Stimulated activated CD8-positive, alpha-beta memory T cell treated with anti-CD3 and anti-CD28 coated beads, Interleukin-2, amount 100 ng/mL, for 48 hours (primary cell): ENCODE data around the gene SEPTIN6.

Experiments
- DNase-seq, 2 donors: peaks; one replicate each; pipeline ENCODE4 v3.0.0-alpha.2; 2020; ENCODE audit warnings: low read depth in 2 of 2

Gene SEPTIN6

DNA sequence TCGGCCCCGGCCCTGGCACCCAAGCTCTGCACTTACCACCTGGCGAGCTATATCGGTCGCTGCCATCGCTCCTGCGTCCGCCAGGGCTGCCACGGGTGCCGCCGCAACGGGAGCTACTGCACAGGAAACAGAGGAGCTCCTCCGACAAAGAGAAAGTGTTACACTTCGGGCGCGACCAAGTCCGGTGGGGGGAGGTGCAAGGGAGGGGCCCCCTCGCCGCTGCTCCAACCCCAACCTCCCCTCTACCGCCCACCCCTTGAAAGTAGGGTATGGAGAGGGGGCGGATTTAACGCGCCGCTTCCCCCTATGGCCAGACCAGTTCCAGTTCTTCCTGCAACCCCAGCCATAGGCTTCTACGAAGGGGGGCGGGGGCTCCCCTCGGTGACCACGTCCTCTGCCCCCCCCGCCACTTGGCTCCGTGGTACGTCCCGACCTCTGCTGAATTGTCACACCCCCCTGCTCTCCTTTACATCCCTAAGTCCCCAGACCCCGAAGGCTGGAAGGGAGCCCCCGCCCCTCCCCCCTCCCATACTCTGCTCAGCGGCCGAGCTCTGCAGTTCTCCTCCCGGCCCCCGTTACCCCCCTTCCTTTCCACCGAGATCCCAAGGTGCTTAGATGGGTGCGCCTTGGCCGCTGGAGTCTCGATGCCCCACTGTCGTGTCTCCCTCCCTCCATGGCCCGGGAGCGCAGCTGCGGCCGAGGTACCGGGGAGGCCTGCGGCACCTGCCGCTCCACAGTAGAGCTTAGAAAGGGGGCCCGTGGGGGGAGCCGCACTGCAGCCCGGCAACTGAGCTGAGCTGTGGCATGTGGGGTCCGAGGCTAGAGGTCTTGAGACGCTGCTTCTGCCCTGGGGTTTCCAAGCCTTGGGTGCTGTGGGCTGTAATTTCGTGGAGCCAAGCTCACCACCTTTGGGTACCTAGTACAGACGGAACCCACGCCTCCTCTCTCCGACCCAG, at the start of gene SEPTIN6:
TSS of gene SEPTIN6 (minus strand) at position 129 of the 956 bp plus-strand sequence. CDS start at position 66, 63 bp downstream.
- peak; percentile 65 to 79 for DNase-seq

DNA sequence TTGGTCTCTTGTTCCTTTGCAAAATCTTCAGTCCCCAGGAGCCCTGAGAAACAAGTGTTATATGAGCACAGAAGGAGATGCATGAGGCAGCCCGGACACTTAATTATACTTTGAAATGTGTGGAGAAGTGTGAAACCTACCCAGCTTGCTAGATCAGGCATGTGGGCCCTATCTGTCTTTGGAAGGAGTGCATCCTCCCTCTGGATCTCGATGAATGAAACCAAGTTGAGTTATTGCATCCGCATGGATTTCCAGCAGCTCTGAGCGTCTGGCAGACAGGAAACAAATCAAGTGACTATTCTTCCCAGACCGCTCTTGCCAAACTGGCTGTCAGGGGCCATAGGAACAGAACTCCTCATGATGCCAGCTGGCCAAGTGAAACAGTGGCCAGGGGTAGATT, 45.8 kb upstream of the SEPTIN6 start:
- no peak for DNase-seq

DNA sequence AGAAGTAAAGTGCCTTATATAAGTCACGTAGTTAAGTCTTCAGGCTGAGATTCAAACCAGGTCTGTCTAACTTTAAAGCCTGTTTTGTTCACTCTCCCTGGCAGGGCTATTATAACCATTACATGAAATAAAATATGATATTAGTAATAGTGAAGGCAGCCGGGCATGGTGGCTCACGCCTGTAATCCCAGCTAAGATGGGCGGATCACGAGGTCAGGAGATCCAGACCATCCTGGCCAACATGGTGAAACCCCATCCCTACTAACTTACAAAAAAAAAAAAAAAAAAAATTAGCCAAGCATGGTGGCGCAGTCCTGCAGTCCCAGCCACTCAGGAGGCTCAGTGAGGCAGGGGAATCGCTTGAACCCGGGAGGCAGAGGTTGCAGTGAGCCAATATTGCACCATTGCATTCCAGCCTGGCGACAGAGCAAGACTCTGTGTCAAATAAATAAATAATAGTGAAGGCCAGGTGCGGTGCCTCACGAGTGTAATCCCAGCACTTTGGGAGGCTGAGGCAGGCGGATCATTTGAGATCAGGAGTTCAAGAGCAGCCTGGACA, 43.3 kb upstream of the SEPTIN6 start:
- no peak for DNase-seq

DNA sequence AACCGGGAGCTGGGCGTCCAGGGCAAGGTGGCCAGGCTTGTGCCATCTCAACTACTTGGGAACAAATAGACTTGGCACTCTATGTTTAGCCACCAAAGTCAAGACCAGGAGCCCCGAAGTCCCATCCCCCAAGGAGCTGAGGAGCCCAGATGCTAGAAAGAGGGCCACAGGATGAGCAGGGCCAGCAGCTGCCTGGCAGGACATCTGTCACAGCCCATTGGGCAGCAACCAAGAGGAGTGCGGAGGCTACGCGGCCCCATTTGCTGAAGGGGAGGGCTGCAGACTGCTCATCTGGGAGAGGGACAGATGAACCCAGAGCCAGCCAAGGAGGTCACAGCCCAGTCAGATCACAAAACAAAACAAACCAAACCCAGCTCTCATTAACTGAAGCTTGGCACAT, 42.5 kb upstream of the SEPTIN6 start:
- no peak for DNase-seq

DNA sequence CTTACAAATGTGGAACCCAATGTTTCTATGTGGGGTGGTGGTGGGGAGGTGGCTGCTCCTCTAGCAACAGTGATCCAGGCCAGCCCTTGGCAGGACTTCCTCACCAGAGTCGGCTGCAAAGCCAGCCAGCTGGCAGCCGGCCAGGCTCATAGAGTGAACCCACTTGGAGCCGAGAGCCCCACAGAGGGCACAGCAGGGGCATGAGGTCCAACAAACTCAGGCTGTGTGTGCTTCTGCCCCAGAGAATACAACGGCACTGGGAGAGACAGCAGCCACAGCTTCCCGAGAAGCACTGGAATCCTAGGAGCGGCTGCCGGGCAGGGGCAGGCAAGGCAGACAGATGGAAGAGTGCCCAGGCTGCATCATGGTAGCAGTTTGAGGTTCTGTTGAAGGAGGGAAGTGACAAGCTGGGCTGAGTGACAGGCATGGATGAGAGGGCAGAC, 42.0 kb upstream of the SEPTIN6 start:
- DNase-seq, result no peak

DNA sequence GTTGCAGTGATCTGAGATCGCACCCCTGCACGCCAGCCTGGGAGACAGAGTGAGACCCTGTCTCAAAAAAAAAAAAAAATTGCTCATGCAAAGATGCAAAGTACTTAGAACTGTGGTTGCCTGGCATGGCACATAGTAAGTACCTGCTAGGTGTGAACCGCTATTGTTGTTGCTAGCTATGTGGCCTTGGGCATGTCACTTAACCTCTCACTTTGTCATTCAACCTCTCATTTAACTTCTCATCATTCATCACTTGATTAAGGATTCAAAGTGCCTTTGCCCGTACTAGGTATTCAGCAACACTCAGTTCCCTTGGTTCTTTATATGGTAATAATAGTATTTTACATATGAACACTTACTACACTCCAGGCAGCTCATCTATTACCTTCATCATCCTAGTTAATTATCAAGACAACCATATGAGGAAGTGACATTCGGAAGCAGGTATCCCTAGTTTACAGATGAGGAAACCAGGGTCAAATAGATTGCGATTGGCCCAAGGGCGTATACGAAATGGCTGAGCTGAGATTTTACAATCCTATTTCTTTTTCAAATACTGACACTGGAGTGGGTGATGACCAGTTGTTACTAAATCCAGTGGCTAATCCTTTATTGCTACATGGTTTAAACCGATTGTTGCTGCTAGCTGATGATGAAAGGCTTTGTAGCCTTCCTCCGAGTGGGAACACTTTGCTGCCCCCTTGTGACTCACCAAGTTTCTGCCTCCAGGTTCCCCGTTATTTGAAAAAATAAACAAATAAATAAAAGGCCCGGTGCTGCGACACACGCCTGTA, 36.6 kb upstream of the SEPTIN6 start:
- peak; percentile 39 to 42 for DNase-seq

DNA sequence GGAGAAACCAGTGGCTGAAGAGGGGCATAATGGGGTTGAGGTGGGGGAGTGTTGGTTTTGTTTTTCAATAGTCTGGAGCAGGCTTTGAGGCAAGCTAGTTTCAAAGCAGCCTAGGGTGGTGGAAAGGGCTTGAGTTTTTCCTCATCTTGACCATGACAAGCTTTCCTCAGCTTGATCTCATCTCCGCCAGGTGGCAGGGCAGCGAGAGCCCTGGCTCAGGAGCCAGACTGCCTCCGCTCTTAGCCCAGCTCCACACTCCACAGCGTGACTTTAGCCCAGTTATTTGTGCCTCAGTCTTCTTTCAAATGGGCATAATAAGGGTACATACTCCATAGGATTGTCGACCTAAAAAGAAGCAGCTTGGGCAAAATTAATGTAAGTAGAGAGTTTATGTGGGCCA, 35.5 kb upstream of the SEPTIN6 start:
- no peak for DNase-seq

DNA sequence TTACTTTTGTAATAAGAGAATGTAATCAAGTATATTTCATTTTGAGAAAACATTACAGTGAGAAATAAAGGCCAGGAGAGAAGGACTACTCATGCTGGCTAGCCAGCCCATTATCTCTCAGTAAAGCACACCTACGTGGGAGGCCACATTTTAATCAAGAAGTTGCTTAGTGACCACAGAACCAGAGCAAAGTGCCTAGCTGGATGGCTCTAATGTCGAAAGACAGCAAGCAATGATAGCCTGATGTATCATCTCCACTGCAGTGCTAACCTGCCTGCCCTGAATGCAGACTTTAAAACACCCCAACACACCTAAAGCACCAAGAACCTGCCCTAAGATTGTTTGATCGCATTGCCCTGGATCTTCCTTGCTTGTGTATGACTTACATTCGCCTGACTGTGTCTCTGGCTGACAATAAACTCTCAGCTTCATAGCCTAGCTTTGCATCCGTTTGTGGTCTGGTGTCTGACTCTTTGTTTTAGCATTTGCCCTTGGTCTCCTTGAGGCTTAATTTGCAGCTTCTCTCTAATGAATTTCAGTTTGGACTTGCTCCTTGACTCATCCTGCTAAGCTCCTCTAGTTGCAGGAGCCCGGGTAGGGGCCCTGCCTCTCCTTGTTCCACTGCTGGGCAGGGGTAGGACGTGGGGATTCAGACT, 34.1 kb upstream of the SEPTIN6 start:
- DNase-seq, result no peak

DNA sequence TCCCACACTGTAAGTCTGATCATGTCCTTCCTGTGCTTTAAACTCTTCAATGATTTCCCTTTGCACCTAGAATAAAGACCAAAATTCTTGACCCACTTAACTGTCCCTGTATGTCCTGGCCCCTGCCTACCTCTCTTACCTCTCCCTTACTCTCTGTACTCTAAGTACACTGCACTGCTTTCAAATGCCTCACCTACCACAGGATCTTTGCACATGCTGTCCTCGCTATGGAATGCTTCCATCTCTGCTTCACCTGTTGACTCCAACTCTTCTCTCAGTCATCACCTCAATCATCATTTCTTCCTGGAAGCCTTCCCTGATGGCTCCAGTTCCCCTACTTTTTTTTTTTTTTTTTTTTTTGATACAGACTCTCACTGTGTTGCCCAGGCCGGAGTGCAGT, 29.0 kb upstream of the SEPTIN6 start:
- no peak for DNase-seq

DNA sequence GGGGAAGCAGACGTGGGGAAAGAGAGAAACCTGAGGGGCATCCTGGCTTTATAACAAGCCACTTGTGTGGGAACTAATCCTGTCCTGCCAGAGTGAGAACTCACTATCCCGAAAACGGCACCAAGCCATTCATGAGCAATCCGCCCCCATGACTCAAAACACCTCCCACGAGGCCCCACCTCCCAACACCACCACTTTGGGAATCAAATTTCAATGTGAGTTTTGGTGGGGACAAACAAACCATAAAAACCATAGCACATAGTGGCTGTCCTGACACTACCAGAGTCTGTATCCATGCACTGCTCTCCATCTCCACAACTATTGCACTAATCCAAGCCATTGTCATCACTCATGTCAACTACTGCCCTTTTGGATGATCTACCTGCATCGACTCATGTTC, 28.5 kb upstream of the SEPTIN6 start:
- DNase-seq, result no peak

DNA sequence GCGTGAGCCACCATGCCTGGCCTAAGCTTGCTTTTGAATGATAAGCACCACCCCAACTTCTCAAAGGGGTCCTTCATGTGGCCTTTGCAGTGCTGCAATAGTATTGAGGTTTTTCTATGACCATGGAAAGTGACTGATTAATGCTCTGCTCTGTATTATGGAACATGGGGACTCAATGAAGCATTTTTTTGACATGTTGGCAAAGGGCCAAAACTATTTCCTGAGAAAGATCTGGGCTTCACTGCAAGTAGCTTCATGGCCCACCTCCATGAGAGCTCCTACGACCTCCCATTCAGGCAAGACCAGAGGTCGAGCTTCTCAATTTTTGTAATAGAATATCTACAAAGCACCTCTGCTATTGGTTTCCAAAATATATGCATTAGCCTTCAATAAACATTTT, 16.7 kb upstream of the SEPTIN6 start:
- no peak for DNase-seq

DNA sequence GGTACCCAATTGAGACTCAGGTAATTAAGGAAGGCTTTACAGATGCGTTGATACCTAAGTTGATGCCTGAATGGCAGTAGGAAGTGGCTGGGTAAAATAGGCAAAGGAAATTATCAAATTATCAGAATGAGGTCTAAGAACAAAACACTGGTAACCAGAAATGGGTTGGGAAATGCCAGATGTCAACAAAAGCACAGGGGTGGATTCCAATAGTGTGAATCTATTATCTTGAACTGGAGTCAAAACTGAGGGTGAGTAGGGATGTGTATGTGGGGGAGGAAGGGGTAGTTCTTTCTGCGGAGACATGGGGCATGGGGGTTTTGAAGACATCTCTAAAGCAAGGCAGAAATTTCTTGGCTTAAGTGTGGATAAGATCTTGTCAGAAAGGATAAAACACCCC, 16.0 kb upstream of the SEPTIN6 start:
- no peak for DNase-seq

DNA sequence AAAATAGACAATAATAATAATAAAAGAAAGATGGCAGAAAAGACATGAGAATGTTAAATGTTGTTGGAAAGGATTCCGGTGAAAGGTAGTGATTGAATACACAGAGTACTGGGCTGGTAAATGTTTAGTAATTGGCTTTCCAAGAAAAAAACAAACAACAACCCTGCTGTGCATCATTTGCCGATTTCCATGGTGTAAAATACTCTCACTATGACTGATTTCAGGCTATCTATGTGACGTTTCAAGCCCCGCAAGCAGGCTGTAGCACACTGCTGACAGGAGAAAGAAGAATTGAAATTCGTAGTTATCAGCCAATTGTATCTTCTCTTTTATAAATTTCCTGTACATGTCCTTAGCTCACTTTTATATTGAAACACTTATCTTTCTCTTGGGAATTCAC, 13.6 kb upstream of the SEPTIN6 start:
- no peak for DNase-seq

DNA sequence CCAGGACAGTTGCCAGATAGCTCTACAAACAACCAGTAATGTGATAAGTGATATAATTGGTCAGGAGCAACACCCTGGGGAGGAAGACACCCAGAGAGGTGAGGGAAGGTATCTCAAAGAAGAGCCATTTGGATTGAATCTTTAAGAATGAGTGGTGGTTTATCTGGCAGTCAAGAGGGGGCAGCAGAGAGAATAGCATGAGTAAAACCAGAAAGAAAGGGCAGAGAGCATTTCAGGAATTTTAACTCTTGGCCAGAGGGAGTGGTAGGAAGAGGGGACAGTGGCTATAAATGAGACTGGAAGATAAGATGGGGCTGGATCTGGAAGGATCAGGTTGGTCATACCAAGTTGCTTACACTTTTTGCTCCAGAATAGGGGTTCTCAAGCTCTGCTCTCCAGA, 5.9 kb upstream of the SEPTIN6 start:
- DNase-seq, result no peak

DNA sequence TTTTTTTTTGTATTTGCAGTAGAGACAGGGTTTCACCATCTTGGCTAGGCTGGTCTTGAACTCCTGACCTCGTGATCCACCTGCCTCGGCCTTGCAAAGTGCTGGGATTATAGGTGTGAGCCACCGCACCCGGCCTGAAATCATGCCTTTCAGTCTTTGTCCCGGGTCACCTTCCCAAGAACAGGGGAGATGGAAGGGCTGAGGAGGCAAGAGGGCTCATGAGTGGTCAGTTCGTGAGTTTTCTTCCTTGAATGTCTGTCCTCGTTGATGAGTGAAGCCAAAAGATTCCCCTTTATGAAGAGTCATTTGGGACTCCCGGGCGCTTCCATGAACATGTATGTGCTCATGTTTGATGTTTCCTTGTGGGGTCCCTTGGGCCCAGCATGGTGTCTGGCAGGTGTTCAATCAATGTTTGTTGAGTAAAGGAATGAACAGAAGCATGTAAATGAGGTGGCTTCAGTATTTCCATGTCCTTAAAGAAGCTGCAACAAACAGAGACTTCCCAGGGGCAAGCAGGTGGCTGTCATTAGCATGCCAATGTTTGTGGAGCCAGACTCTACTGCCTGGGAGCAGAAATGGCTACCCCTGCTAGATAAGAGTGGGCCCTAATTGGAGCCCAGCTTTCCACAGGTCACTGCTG, 3.4 kb upstream of the SEPTIN6 start:
- no peak for DNase-seq

DNA sequence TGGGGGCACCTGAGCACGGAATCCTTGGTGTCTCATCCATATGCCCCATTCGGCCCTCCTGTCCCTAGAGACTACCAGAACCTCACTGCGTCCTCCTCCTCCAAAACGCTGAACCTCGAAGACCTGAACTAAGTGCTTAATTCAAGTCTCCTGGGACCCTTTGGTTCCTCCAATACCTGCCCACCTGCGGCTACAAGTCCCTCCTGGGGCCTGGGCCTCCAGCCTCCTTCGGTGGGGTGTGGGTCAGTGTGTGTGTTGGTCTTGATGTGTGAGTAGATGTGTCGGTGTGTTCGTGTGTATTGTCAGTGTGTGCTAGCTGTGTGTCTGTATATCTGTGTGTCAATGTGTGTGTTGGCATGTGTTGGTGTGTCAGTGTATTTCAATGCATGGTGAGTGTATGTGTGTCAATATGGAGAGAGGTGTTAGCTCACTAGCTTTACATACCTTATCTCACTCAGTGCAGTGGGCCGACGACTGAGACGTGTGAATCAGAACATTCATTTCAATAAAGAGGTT, 2.6 kb upstream of the SEPTIN6 start:
- no peak for DNase-seq

DNA sequence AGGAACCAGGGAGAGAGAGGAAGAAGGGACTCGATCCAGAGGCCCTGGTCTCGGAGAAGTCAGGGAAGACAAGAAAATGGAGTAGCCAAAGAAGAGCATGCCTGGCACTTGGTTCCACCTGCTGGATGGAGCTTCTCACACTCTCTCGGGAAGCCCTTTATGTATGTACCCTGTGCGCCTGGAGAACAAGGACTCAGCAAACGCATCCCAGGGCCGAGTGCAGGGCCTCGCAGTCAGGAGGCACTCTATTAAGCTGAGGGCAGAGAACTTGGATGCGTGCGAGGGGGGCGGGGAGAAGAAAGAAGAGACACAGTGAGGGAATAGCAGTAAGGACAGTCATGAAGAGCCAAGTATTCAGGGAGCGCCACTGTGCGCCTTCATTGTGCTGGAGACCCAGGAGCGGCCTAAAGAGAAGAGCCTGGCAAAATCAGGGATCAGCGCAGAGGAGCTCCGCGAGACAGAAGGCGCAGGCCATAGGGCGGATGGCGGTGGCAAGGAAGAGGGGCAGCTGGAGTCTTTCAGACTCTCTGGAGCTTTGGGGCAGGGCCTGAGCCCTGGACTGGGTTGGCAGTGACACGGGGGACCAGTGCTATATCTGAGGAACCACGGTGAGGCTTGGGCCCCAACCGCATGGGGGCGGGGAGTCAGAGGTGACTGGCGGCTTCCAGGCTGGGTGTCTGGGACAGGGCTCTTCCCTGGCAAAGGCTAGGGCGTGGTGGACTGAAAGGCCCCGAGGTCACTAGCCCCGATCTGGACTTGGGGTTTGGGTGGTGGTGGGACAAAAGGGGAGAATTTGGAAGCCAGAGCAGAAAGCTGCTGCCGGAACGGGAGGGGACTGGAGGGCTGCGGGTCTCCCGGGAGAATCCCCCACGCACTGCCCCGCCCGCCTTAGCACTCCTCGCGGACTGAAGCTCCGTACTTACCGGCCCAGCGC, 1.9 kb upstream of the SEPTIN6 start:
- DNase-seq, result no peak

DNA sequence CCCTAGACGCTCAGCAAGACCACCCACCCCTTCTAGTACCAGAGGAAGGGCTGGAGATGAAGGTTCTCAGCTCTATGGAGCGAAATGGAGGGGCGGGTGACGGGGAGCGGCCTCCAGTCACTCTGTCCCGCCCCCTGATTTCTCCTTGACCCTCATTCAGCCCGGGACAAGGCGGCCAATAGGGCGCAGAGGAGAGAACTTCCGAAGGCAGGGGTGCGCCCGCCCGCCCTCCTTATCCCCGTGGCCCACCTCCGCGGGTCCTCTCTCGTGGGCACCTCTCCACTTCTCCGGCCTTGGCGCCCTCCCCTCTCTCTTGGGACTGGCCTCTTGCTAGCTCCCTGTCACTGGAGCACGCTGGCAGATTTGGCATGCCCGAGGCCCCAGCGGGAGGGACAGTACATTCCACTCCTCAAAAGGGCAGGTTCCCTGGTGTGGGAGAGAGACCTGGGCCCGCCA, 1.1 kb upstream of the SEPTIN6 start:
- no peak for DNase-seq

DNA sequence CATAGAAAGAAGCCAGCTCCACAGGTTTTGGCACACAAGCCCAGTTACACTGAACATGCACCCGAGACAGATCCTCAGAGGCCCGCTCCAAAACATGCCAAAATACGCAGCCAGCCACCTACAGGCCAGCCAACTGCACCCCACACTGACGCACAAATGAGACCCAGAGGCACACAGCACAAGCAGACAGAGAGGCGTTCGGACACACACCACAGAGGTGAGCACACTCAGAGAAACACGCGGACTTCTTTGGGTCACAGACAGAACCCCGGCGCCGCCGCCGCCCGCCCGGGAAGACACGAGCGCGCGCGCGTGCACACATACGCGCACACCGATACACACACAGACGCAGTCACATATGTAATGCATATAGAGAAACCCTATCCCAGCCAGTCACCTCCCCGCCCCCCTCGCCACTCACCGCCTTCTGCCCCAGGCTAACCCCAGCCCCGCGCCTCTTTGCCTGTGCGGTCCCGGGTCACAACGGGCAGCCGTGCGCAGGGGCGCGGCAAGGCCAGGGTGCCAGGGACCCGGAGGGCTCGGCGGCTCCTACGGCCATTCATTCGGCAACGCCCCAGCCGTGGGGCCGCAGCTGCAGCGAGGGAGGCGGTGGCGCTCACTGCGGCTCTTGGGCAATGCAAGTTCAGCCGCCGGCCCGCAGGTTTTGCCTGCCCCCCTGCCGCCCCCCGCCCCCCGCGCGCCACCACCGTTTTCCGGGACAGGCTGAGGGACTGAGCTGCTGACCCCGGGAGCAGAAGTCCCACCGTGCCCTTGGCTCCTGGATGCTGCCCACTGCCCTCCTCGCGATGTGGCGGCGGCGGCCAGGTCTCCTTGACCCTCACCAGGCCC, 553 bp downstream of the SEPTIN6 start:
- DNase-seq, result peak in 1 of 2 donors; percentile 47
